Smooth muscle cell of bladder (primary cell): ENCODE measurements around the gene ACAA1. TPM values are rescaled to one million over a fixed set of nuclear protein-coding genes. Genes with fewer than 3 reads are reported as not detected.

Source experiments
- total RNA-seq: library from RNA; depleted of rRNA; stranded (reverse); fragments of >200 nt; gene quantifications from 2 replicates; pipeline ENCODE4 v1.2.3, GENCODE V29; 2014

The ACAA1 gene
- 46.2 and 52.9 TPM in 2 replicates for total RNA-seq

GRCh38 chr3:38136777-38137614 is at the start of gene ACAA1:
Gene ACAA1, minus strand, starts transcription at chr3:38137127. Its CDS starts 92 bp downstream, at chr3:38137035.

GRCh38 chr3:38164952-38165721 is 28.2 kb upstream of the ACAA1 start, which contains the start of gene OXSR1:
Gene OXSR1, plus strand, starts transcription at chr3:38165537. Its CDS starts 340 bp downstream, at chr3:38165877.

GRCh38 chr3:38138349-38139190 is 1.6 kb upstream of the ACAA1 start, which contains the start of gene MYD88:
Gene MYD88, plus strand, starts transcription at chr3:38138661. Its CDS starts 40 bp downstream, at chr3:38138701.

Other genes with a start within 250 kb of the ACAA1 start
- gene VILL, start 146.3 kb downstream of the ACAA1 start, total RNA-seq: 4.7 and 6.7 TPM in 2 replicates
- 19.4 and 21.3 TPM in 2 replicates for gene PLCD1, start 107.5 kb downstream of the ACAA1 start, total RNA-seq
- 0.09 and 0.14 TPM in 2 replicates for gene DLEC1, start 97.9 kb downstream of the ACAA1 start, total RNA-seq
- 7.8 and 8.1 TPM in 2 replicates for gene MYD88, start 1.5 kb upstream of the ACAA1 start, total RNA-seq
- 24.9 and 30.2 TPM in 2 replicates for gene OXSR1, start 28.4 kb upstream of the ACAA1 start, total RNA-seq
- 0.14 and 0.28 TPM in 2 replicates for gene SLC22A13, start 128.7 kb upstream of the ACAA1 start, total RNA-seq
- gene SLC22A14, start 145.2 kb upstream of the ACAA1 start, total RNA-seq: under 0.01 and 0.18 TPM in 2 replicates
- gene XYLB, start 209.7 kb upstream of the ACAA1 start, total RNA-seq: 3.1 and 4.1 TPM in 2 replicates